Neutrophil (primary cell): Measurements from ENCODE around the gene C6orf89.
"Not testable (repeated sequence)": the region's sequence is repeated elsewhere in the genome, so short reads cannot be mapped to it uniquely, and the experiment has no call there.

ENCODE experiments used
- H3K27ac ChIP-seq: fragments of 200-600 bp; sonication (generic); 2 replicates; pipeline ENCODE4 v1.5.1; 2016; ENCODE audit warnings: mild to moderate bottlenecking, moderate library complexity
- H3K27me3 ChIP-seq: fragments of 200-600 bp; sonication (generic); 2 replicates; pipeline ENCODE4 v1.6.0; 2016; ENCODE audit warnings: mild to moderate bottlenecking
- H3K36me3 ChIP-seq: fragments of 200-600 bp; sonication (generic); 2 replicates; pipeline ENCODE4 v1.5.1; 2017
- H3K4me1 ChIP-seq, 2 experiments: fragments of 200-600 bp in 1 of 2; sonication (generic) in 1 of 2; 1 replicate in 1 of 2; 2 replicates in 1 of 2; pipeline versions ENCODE4 v1.5.1 to v1.6.1; 2013 to 2016; ENCODE audit warnings: low read depth in 1 of 2, low read length in 1 of 2, mild to moderate bottlenecking in 1 of 2, moderate library complexity in 1 of 2; ENCODE audit not compliant: control insufficient read depth in 1 of 2, insufficient read depth in 1 of 2
- H3K4me3 ChIP-seq, 2 experiments: fragments of 200-600 bp in 1 of 2; sonication (generic) in 1 of 2; 1 replicate in 1 of 2; 2 replicates in 1 of 2; pipeline ENCODE4 v1.5.1; 2013 to 2016; ENCODE audit warnings: low read depth in 1 of 2, low read length in 1 of 2, mild to moderate bottlenecking in 1 of 2, moderate library complexity in 1 of 2
- H3K9me3 ChIP-seq: fragments of 200-600 bp; sonication (generic); 2 replicates; pipeline ENCODE4 v1.5.1; 2016
- CTCF ChIP-seq: fragments of 200-600 bp; sonication (generic); IDR thresholded peaks from 2 replicates; pipeline ENCODE4 v1.5.1; 2016; ENCODE audit warnings: antibody characterized with exemption

C6orf89 gene

GRCh38 chr6:36933102-36933501 is 47.4 kb downstream of the C6orf89 start:
- Histone ChIP-seq H3K36me3 (peaks cover 4% of the 10 kb centered on the region), H3K9me3 (no peaks in the 10 kb centered on the region), H3K4me1 (no peaks in the 10 kb centered on the region), H3K27me3 (peaks cover 28% of the 10 kb centered on the region), H3K4me3 (no peak overlapping the region), H3K27ac (no peak overlapping the region)
- TF ChIP-seq CTCF = no peak

- H3K4me3 ChIP-seq = no peak overlapping the region
- H3K4me1 ChIP-seq = no peaks in the 10 kb centered on the region
- H3K36me3 ChIP-seq = peaks cover under 1% of the 10 kb centered on the region
- no peak overlapping the region for H3K27ac ChIP-seq
- H3K9me3 ChIP-seq = no peaks in the 10 kb centered on the region
- H3K27me3 ChIP-seq = peaks cover 28% of the 10 kb centered on the region
- TF ChIP-seq CTCF = no peak
Observed at GRCh38 chr6:36933519-36933918, 47.8 kb downstream of the C6orf89 start.

GRCh38 chr6:36934901-36935300 is 49.1 kb downstream of the C6orf89 start:
- H3K4me3 ChIP-seq = no peak overlapping the region
- no peaks in the 10 kb centered on the region for H3K9me3 ChIP-seq
- no peak overlapping the region for H3K27ac ChIP-seq
- TF ChIP-seq CTCF = no peak
- H3K27me3 ChIP-seq = peaks cover 29% of the 10 kb centered on the region
- no peaks in the 10 kb centered on the region for H3K36me3 ChIP-seq
- H3K4me1 ChIP-seq = no peaks in the 10 kb centered on the region

GRCh38 chr6:36936824-36937223 is 51.1 kb downstream of the C6orf89 start:
- H3K27me3 ChIP-seq = peaks cover 39% of the 10 kb centered on the region
- H3K36me3 ChIP-seq = no peaks in the 10 kb centered on the region
- no peak overlapping the region for H3K4me3 ChIP-seq
- H3K4me1 ChIP-seq = no peaks in the 10 kb centered on the region
- no peak overlapping the region for H3K27ac ChIP-seq
- no peak for TF ChIP-seq CTCF
- H3K9me3 ChIP-seq = no peaks in the 10 kb centered on the region

- H3K9me3 ChIP-seq = no peaks in the 10 kb centered on the region
- H3K27me3 ChIP-seq = peaks cover 34% of the 10 kb centered on the region
- TF ChIP-seq CTCF = no peak
- H3K4me1 ChIP-seq = no peaks in the 10 kb centered on the region
- no peak overlapping the region for H3K4me3 ChIP-seq
- H3K36me3 ChIP-seq = no peaks in the 10 kb centered on the region
- no peak overlapping the region for H3K27ac ChIP-seq
Observed at GRCh38 chr6:36937896-36938295, 52.1 kb downstream of the C6orf89 start.

GRCh38 chr6:36938536-36938935 is 52.8 kb downstream of the C6orf89 start:
- H3K4me1 ChIP-seq = no peaks in the 10 kb centered on the region
- no peak overlapping the region for H3K27ac ChIP-seq
- no peaks in the 10 kb centered on the region for H3K9me3 ChIP-seq
- no peak overlapping the region for H3K4me3 ChIP-seq
- H3K36me3 ChIP-seq = no peaks in the 10 kb centered on the region
- peaks cover 31% of the 10 kb centered on the region for H3K27me3 ChIP-seq
- no peak for TF ChIP-seq CTCF

GRCh38 chr6:36939005-36939404 is 53.3 kb downstream of the C6orf89 start:
- H3K27ac ChIP-seq, H3K9me3 ChIP-seq, H3K4me3 ChIP-seq, H3K4me1 ChIP-seq, H3K36me3 ChIP-seq: not testable (repeated sequence)
- peaks cover 28% of the 10 kb centered on the region for H3K27me3 ChIP-seq
